A549 (cell line): Measurements from ENCODE around the gene IL3. TPM values are rescaled to one million over a fixed set of nuclear protein-coding genes. Genes with fewer than 3 reads are reported as not detected.

ENCODE experiments used
- ATAC-seq, 2 experiments: fragments of 200-7000 bp in 1 of 2; fragments of >200 bp in 1 of 2; cut with Nextera tagmentation in 1 of 2; cut with Tn5 transposase in 1 of 2; 3 replicates each; pipeline versions ENCODE4 v1.8.0 to v1.9.1; 2018 to 2020; ENCODE audit warnings: mild to moderate bottlenecking in 1 of 2, moderate library complexity in 1 of 2
- CTCF ChIA-PET: fragments of 300-600 bp; sonication (Branson Sonifier 250); formaldehyde crosslinking; extraction: SDS; loops from one replicate; lab custom pipeline; 2021; ENCODE audit warnings: antibody characterized with exemption, inconsistent platforms; lab: Yijun Ruan, JAX
- POLR2A ChIA-PET: fragments of 350-600 bp; formaldehyde crosslinking; extraction: SDS; loops from one replicate; lab custom pipeline; 2021; ENCODE audit warnings: antibody characterized with exemption, inconsistent platforms; lab: Yijun Ruan, JAX
- DNase-seq, 2 experiments: peaks; one replicate each; pipeline versions ENCODE4 v3.0.0 to v3.0.0-alpha.2; 2011 to 2016; ENCODE audit warnings: low read depth in 1 of 2, low spot score in 1 of 2
- FAIRE-seq: peaks from 2 replicates; lab custom pipeline; 2011; peaks lifted over from hg19 to GRCh38; lab: Jason Lieb, UNC
- H3K27ac ChIP-seq, 2 experiments: fragments of >200 bp; sonication (Bioruptor Twin); formaldehyde crosslinking; 3 replicates each; pipeline ENCODE4 v1.5.1; 2016 to 2017
- H3K4me1 ChIP-seq: fragments of >200 bp; sonication (Bioruptor Twin); formaldehyde crosslinking; 3 replicates; pipeline ENCODE4 v1.6.1; 2016
- H3K4me2 ChIP-seq: fragments of >200 bp; sonication (Bioruptor Twin); formaldehyde crosslinking; 3 replicates; pipeline ENCODE4 v1.6.1; 2016
- H3K4me3 ChIP-seq: fragments of >200 bp; sonication (Bioruptor Twin); formaldehyde crosslinking; 3 replicates; pipeline ENCODE4 v1.5.1; 2016
- H3K9me3 ChIP-seq: fragments of >200 bp; sonication (Bioruptor Twin); formaldehyde crosslinking; 3 replicates; pipeline ENCODE4 v1.6.1; 2016
- ATOH8 ChIP-seq: fragments of 250-450 bp; sonication (Bioruptor Pico); IDR thresholded peaks from 2 replicates; pipeline ENCODE4 v1.5.0; 2020; ENCODE audit warnings: low read depth, mild to moderate bottlenecking, moderate library complexity
- BHLHE40 ChIP-seq: IDR thresholded peaks from 2 replicates; pipeline ENCODE4 v1.6.1; 2012; ENCODE audit warnings: low read depth, low read length, inconsistent platforms
- CBX2 ChIP-seq: fragments of 200-600 bp; sonication (generic); IDR thresholded peaks from 2 replicates; pipeline ENCODE4 v1.6.1; 2016; ENCODE audit warnings: low read depth, mild to moderate bottlenecking, borderline replicate concordance
- CBX8 ChIP-seq: fragments of 200-600 bp; sonication (generic); IDR thresholded peaks from 2 replicates; pipeline ENCODE4 v1.6.1; 2016
- CHD2 ChIP-seq: fragments of 150-350 bp; IDR thresholded peaks from 2 replicates; pipeline ENCODE4 v1.6.1; 2014; ENCODE audit warnings: low read length; ENCODE audit not compliant: partially characterized antibody
- CHD4 ChIP-seq: fragments of 200-600 bp; sonication (generic); IDR thresholded peaks from 2 replicates; pipeline ENCODE4 v1.6.1; 2016; ENCODE audit warnings: antibody characterized with exemption, mild to moderate bottlenecking, borderline replicate concordance
- E2F6 ChIP-seq: IDR thresholded peaks from 2 replicates; pipeline ENCODE4 v1.6.1; 2012; ENCODE audit warnings: low read depth, borderline replicate concordance
- EHMT2 ChIP-seq: fragments of 200-600 bp; sonication (generic); IDR thresholded peaks from 2 replicates; pipeline ENCODE4 v1.6.1; 2016; ENCODE audit warnings: antibody characterized with exemption, low read depth, mild to moderate bottlenecking, moderate library complexity
- FOSL2 ChIP-seq, 2 experiments: fragments of 450-650 bp in 1 of 2; fragments of >200 bp in 1 of 2; sonication (Bioruptor Twin) in 1 of 2; formaldehyde crosslinking; IDR thresholded peaks; 2 replicates each; pipeline versions ENCODE4 v1.5.0 to v1.6.1; 2016 to 2020; ENCODE audit warnings: mild to moderate bottlenecking in 1 of 2, moderate library complexity in 1 of 2
- HOXA7 ChIP-seq: fragments of 250-450 bp; sonication (Bioruptor Pico); IDR thresholded peaks from 2 replicates; pipeline ENCODE4 v1.5.0; 2020; ENCODE audit warnings: mild to moderate bottlenecking, moderate library complexity
- JUN ChIP-seq, 2 experiments: fragments of >200 bp; sonication (Bioruptor Twin); formaldehyde crosslinking; IDR thresholded peaks; 2 replicates in 1 of 2; 3 replicates in 1 of 2; pipeline ENCODE4 v1.6.1; 2016 to 2017
- JUNB ChIP-seq: fragments of >200 bp; sonication (Bioruptor Twin); formaldehyde crosslinking; IDR thresholded peaks from 2 replicates; pipeline ENCODE4 v1.6.1; 2016
- MAX ChIP-seq: IDR thresholded peaks from 2 replicates; pipeline ENCODE4 v1.6.1; 2012
- MAZ ChIP-seq: fragments of 150-350 bp; IDR thresholded peaks from 2 replicates; pipeline ENCODE4 v1.6.1; 2014; ENCODE audit warnings: antibody characterized with exemption, low read depth, low read length, borderline replicate concordance
- NFE2L2 ChIP-seq: fragments of 150-350 bp; conservative IDR thresholded peaks from 2 replicates; pipeline ENCODE4 v1.6.1; 2014; ENCODE audit warnings: low read length
- NPAS2 ChIP-seq: fragments of 250-450 bp; sonication (Bioruptor Pico); IDR thresholded peaks from 2 replicates; pipeline ENCODE4 v1.8.0; 2022; ENCODE audit warnings: mild to moderate bottlenecking, moderate library complexity, borderline replicate concordance
- PBX3 ChIP-seq: IDR thresholded peaks from 2 replicates; pipeline ENCODE4 v1.6.1; 2012
- RCOR1 ChIP-seq: fragments of 150-350 bp; IDR thresholded peaks from 2 replicates; pipeline ENCODE4 v1.6.1; 2014; ENCODE audit warnings: antibody characterized with exemption, low read length, low read depth
- RNF2 ChIP-seq: fragments of 200-600 bp; sonication (generic); IDR thresholded peaks from 2 replicates; pipeline ENCODE4 v1.6.1; 2016; ENCODE audit warnings: low read depth, mild to moderate bottlenecking, antibody characterized with exemption, moderate library complexity, borderline replicate concordance
- TP53 ChIP-seq: fragments of 250-450 bp; sonication (Bioruptor Pico); IDR thresholded peaks from 2 replicates; pipeline ENCODE4 v1.5.0; 2021; ENCODE audit warnings: mild to moderate bottlenecking, moderate library complexity
- USF2 ChIP-seq: fragments of 450-650 bp; IDR thresholded peaks from 2 replicates; pipeline ENCODE4 v1.6.1; 2014; ENCODE audit warnings: antibody characterized with exemption
- ZC3H11A ChIP-seq: fragments of 450-650 bp; IDR thresholded peaks from 2 replicates; pipeline ENCODE4 v1.6.1; 2014; ENCODE audit warnings: antibody characterized with exemption, mild to moderate bottlenecking
- ZNF302 ChIP-seq: fragments of 250-450 bp; sonication (Bioruptor Pico); IDR thresholded peaks from 2 replicates; pipeline ENCODE4 v1.9.0; 2021; ENCODE audit warnings: inconsistent platforms, mild to moderate bottlenecking, moderate library complexity
- ZSCAN20 ChIP-seq: fragments of 250-450 bp; sonication (Bioruptor Pico); IDR thresholded peaks from 2 replicates; pipeline ENCODE4 v1.8.0; 2022; ENCODE audit warnings: mild to moderate bottlenecking, moderate library complexity
- WGBS: methylation state at CpG from one replicate; pipeline ENCODE4 v1.1.6; 2017; ENCODE audit errors: missing lambda C conversion rate; 5-methylcytosine and 5-hydroxymethylcytosine counted together
- polyA plus RNA-seq, 4 experiments: library from polyadenylated mRNA; depleted of rRNA in 3 of 4; stranded (reverse); fragments of >200 nt; fragmentation: RNase III in 1 of 4; extraction: RNeasy Plus Mini Kit Qiagen cat#74134 plus additional on column Dnase treatment in 1 of 4; gene quantifications; 2 replicates in 3 of 4; 3 replicates in 1 of 4; pipeline ENCODE4 v1.2.3, GENCODE V29; 2011 to 2017

IL3 gene
- polyA plus RNA-seq, 2 of the 4 experiments (the other 2 are of a cell fraction) = not detected

- H3K4me1 ChIP-seq = peaks cover 11% of the 10 kb centered on the region; the same call in 2 of the 3 replicates
- no peak overlapping the region for H3K4me3 ChIP-seq
- no peak for ATAC-seq
- TF ChIP-seq ZNF302 (CRISPR knock-in tag) (no peak), NFE2L2 (no peak), CHD4 (no peak), CBX8 (no peak), FOSL2 (IDR thresholded peaks at IDR 0.05) (no peak), FOSL2 (CRISPR knock-in tag; IDR thresholded peaks at IDR 0.05) (no peak), MAX (no peak), ZC3H11A (no peak), ATOH8 (CRISPR knock-in tag) (no peak), E2F6 (no peak)
- H3K27ac ChIP-seq = no peak overlapping the region
- POLR2A ChIA-PET = no interaction called here
- no peak for FAIRE-seq
- DNase-seq = no peak
- no peaks in the 10 kb centered on the region for H3K9me3 ChIP-seq
- H3K4me2 ChIP-seq = no peak overlapping the region
- CTCF ChIA-PET = interaction anchor here (1.1 to 1.9 kb wide), 3 partner anchors 12 to 110 kb away, joined by 5 to 10 read pairs (median 6); no protein-coding TSS in a partner anchor
- WGBS = 75% methylated on average over 3 of the region's 3 CpGs
These were observed 9.5 kb downstream of the IL3 start for GRCh38 chr5:132069994-132070393.

GRCh38 chr5:132070460-132071337, 10.2 kb downstream of the IL3 start:
- no peak for FAIRE-seq
- 79% methylated on average over 13 of the region's 13 CpGs for WGBS
- POLR2A ChIA-PET = no interaction called here

More at GRCh38 chr5:132070460-132071337, 10.2 kb downstream of the IL3 start:
- CTCF ChIA-PET = interaction anchor here (1.9 to 8.1 kb wide), 2 partner anchors 8 to 12 kb away, joined by 5 to 86 read pairs; partner anchors contain the start of gene IL3
- ATAC-seq (no peak), DNase-seq (no peak)
- no peak overlapping the region for H3K27ac ChIP-seq
- no peaks in the 10 kb centered on the region for H3K9me3 ChIP-seq
- TF ChIP-seq EHMT2 (no peak), MAZ (no peak), JUN (IDR thresholded peaks at IDR 0.05) (no peak), ZSCAN20 (no peak), BHLHE40 (no peak), RCOR1 (no peak), MAX (no peak), PBX3 (no peak), CHD4 (no peak), CBX2 (no peak), USF2 (no peak), JUNB (no peak), NPAS2 (CRISPR knock-in tag) (no peak), CHD2 (no peak), ZNF302 (CRISPR knock-in tag) (no peak), TP53 (no peak), RNF2 (no peak), HOXA7 (CRISPR knock-in tag) (no peak)
- no peak overlapping the region for H3K4me3 ChIP-seq
- peaks cover 11% of the 10 kb centered on the region; the same call in 2 of the 3 replicates for H3K4me1 ChIP-seq
- H3K4me2 ChIP-seq = no peak overlapping the region
